Retinal pigment epithelial cell (primary cell): ENCODE data around the gene IGFBPL1.
"Not testable (repeated sequence)": the region's sequence is repeated elsewhere in the genome, so short reads cannot be mapped to it uniquely, and the experiment has no call there.

Experiments
- DNase-seq: peaks from one replicate; pipeline ENCODE4 v3.0.0-alpha.2; 2010; ENCODE audit warnings: low read depth
- H3K4me3 ChIP-seq: 2 replicates; pipeline ENCODE4 v1.5.1; 2011; ENCODE audit warnings: mild to moderate bottlenecking, low read length, control low read depth, moderate library complexity
- CTCF ChIP-seq: conservative IDR thresholded peaks from 2 replicates; pipeline ENCODE4 v1.5.1; 2011; ENCODE audit warnings: low read depth, low read length, control low read depth, inconsistent platforms

IGFBPL1 gene

GRCh38 chr9:38401994-38402393 is 22.3 kb downstream of the IGFBPL1 start:
- TF ChIP-seq CTCF, result no peak
- no peak overlapping the region for H3K4me3 ChIP-seq
- no peak for DNase-seq

- not testable (repeated sequence) for H3K4me3 ChIP-seq, DNase-seq
These were observed 25.1 kb downstream of the IGFBPL1 start for GRCh38 chr9:38399191-38399590.

DNA sequence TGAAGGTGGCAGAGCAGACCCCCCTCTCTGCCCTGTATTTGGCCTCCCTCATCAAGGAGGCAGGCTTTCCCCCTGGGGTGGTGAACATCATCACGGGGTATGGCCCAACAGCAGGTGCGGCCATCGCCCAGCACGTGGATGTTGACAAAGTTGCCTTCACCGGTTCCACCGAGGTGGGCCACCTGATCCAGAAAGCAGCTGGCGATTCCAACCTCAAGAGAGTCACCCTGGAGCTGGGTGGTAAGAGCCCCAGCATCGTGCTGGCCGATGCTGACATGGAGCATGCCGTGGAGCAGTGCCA is 27.9 kb downstream of the IGFBPL1 start:
- no peak for DNase-seq
- no peak for TF ChIP-seq CTCF
- no peak overlapping the region for H3K4me3 ChIP-seq

DNA sequence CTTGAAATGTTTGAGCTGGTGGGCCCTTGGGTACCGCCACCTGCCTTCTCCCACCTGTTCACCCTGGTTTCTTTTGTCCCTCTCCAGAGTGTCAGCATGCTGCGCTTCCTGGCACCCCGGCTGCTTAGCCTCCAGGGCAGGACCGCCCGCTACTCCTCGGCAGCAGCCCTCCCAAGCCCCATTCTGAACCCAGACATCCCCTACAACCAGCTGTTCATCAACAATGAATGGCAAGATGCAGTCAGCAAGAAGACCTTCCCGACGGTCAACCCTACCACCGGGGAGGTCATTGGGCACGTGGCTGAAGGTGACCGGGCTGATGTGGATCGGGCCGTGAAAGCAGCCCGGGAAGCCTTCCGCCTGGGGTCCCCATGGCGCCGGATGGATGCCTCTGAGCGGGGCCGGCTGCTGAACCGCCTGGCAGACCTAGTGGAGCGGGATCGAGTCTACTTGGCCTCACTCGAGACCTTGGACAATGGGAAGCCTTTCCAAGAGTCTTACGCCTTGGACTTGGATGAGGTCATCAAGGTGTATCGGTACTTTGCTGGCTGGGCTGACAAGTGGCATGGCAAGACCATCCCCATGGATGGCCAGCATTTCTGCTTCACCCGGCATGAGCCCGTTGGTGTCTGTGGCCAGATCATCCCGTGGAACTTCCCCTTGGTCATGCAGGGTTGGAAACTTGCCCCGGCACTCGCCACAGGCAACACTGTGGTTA is 28.4 kb downstream of the IGFBPL1 start:
- H3K4me3 ChIP-seq, result no peak overlapping the region
- TF ChIP-seq CTCF, result no peak
- DNase-seq, result no peak

DNA sequence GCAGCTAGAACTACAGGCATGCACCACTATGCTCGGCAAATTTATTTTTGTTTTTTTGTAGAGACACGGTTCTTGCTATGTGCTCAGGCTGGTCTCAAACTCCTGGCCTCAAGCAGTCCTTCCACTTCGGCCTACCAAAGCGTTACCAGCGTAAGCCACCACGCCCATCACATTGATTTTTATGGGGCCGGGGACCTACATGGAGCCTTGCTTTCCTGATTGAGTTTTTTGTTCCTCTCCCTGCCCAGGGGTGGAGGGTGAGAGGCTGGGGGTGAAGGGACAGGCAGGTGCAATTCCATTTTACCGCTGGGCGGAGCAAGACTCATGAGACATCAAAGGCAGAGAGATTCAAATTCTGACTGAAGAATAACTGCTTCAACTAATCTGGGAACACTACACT is 29.8 kb downstream of the IGFBPL1 start:
- no peak for TF ChIP-seq CTCF
- H3K4me3 ChIP-seq, result no peak overlapping the region
- DNase-seq, result no peak

DNA sequence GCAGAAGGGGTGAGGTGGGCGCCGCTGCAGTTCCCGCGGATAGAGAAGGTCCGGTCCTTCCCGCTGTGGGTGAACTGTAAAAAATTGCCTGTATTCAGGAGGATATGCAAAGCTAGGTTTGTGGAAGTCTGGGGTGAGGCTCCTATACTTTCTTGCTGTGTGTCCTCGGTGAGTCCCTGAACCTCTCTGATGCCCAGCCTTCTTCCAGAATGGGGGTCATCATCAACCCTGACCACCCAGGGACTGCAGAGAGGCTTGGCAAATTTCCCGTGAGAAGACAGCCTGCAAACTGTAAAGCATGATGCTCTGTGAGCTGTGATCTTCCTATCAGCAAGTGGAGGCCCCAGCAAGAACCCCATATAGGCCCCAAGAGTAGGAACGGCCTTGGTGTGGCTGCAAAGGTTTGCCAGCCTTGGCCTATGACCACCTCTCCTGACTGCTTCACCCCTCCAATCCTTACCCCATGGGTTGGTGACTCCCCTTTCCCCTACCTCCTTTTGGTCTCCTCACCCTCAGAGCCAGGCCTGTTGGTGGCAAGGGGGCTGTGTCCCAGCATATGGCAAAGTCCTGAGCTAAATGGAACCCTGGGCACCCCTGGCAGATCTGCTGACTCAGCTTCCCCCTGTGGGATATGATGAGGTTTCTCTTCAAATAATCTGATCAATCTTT is 31.0 kb downstream of the IGFBPL1 start:
- TF ChIP-seq CTCF, result no peak
- no peak for DNase-seq
- peak overlapping the region; percentile 82 for H3K4me3 ChIP-seq

GRCh38 chr9:38392235-38393127 is 31.8 kb downstream of the IGFBPL1 start, which contains the start of gene ALDH1B1:
Gene ALDH1B1 (plus strand): TSS chr9:38392702. CDS start chr9:38395749, 3,047 bp downstream.
- H3K4me3 ChIP-seq, result peak within 1 kb of the TSS; percentile 82
- DNase-seq, result peak; percentile 39
- TF ChIP-seq CTCF, result peak; percentile 34
